HepG2 (cell line): ENCODE measurements around the gene COASY. TPM values are rescaled to one million over a fixed set of nuclear protein-coding genes. Genes with fewer than 3 reads are reported as not detected.

Source experiments
- ARNT2 ChIP-seq: sonication (generic); formaldehyde crosslinking; IDR thresholded peaks from 2 replicates; pipeline ENCODE4 v1.8.0; 2022; ENCODE audit warnings: mild to moderate bottlenecking, low read depth, missing genetic modification reagents, moderate library complexity
- ATAD3A ChIP-seq: sonication (generic); formaldehyde crosslinking; IDR thresholded peaks from 2 replicates; pipeline ENCODE4 v1.4.0; 2020; ENCODE audit warnings: missing genetic modification reagents
- CHD4 ChIP-seq: fragments of 200-600 bp; sonication (generic); IDR thresholded peaks from 2 replicates; pipeline ENCODE4 v1.7.0; 2017; ENCODE audit warnings: mild to moderate bottlenecking, low read length, borderline replicate concordance
- GFI1 ChIP-seq: sonication (generic); formaldehyde crosslinking; IDR thresholded peaks from 2 replicates; pipeline ENCODE4 v1.5.0; 2020; ENCODE audit warnings: missing genetic modification reagents, mild to moderate bottlenecking, borderline replicate concordance
- KIAA2018 ChIP-seq: sonication (generic); formaldehyde crosslinking; IDR thresholded peaks from 2 replicates; pipeline ENCODE4 v1.5.0; 2020; ENCODE audit warnings: mild to moderate bottlenecking, missing genetic modification reagents, borderline replicate concordance
- NPAS2 ChIP-seq: sonication (generic); formaldehyde crosslinking; IDR thresholded peaks from 2 replicates; pipeline ENCODE4 v1.8.0; 2022; ENCODE audit warnings: mild to moderate bottlenecking, missing genetic modification reagents, borderline replicate concordance
- REST ChIP-seq, 2 experiments: IDR thresholded peaks; 2 replicates each; pipeline ENCODE4 v1.6.1; 2011 to 2012; ENCODE audit warnings: low read length in 2 of 2, borderline replicate concordance in 1 of 2, low read depth in 1 of 2, mild to moderate bottlenecking in 1 of 2, moderate library complexity in 1 of 2
- RFXANK ChIP-seq: IDR thresholded peaks from 2 replicates; pipeline ENCODE4 v1.6.1; 2016
- SRY ChIP-seq: sonication (generic); formaldehyde crosslinking; IDR thresholded peaks from 2 replicates; pipeline ENCODE4 v1.8.0; 2022; ENCODE audit warnings: mild to moderate bottlenecking, missing genetic modification reagents
- ZFP1 ChIP-seq: IDR thresholded peaks from 2 replicates; pipeline ENCODE4 v1.6.1; 2016
- ZFP36L1 ChIP-seq: sonication (generic); formaldehyde crosslinking; IDR thresholded peaks from 2 replicates; pipeline ENCODE4 v1.8.0; 2022; ENCODE audit warnings: mild to moderate bottlenecking, missing genetic modification reagents, moderate library complexity
- ZHX1 ChIP-seq: sonication (generic); formaldehyde crosslinking; IDR thresholded peaks from 2 replicates; pipeline ENCODE4 v1.8.1; 2022; ENCODE audit warnings: low read depth, mild to moderate bottlenecking, missing genetic modification reagents
- ZMAT3 ChIP-seq: sonication (generic); formaldehyde crosslinking; conservative IDR thresholded peaks from 2 replicates; pipeline ENCODE4 v1.7.0; 2021; ENCODE audit warnings: missing genetic modification reagents
- ZNF121 ChIP-seq: sonication (generic); formaldehyde crosslinking; IDR thresholded peaks from 2 replicates; pipeline ENCODE4 v1.5.0; 2020; ENCODE audit warnings: mild to moderate bottlenecking, missing genetic modification reagents
- polyA plus RNA-seq, 8 experiments: library from polyadenylated mRNA; depleted of rRNA in 3 of 8; stranded (reverse) in 7 of 8; unstranded in 1 of 8; fragments of >200 nt; fragmentation: Illumina TruSeq in 4 of 8; extraction: Trizol in 4 of 8; gene quantifications; 2 replicates each; pipeline versions ENCODE4 v1.2.1 to v1.2.3, GENCODE V29; 2011 to 2016; ENCODE audit warnings: low read depth in 4 of 8, missing spikeins in 1 of 8, mixed read lengths in 1 of 8; ENCODE audit not compliant: insufficient read depth in 1 of 8
- total RNA-seq, 5 experiments: library from RNA; depleted of rRNA; stranded (reverse); fragments of >200 nt; fragmentation: Illumina TruSeq; extraction: Trizol; gene quantifications; 2 replicates each; pipeline ENCODE4 v1.2.3, GENCODE V29; 2016; ENCODE audit warnings: low read depth in 1 of 5

Gene COASY
- total and polyA plus RNA-seq, 2 of the 13 experiments (the other 11 are each of a cell fraction or from before 2014, with no cell fraction given), result 90.7 to 125 TPM

- no peak for TF ChIP-seq KIAA2018 (CRISPR knock-in tag)
- no peak for TF ChIP-seq CHD4
- 0 out of 2 replicates have a peak, but pooled peaks have one; percentile 60 for TF ChIP-seq ATAD3A
- TF ChIP-seq NPAS2 (CRISPR knock-in tag), result no peak
- TF ChIP-seq ZFP1 (CRISPR knock-in tag), result peak; percentile 40; the same call in 1 of the 2 replicates
- no peak; the same call in 1 of the 2 replicates for TF ChIP-seq ZHX1 (CRISPR knock-in tag)
- TF ChIP-seq ARNT2 (CRISPR knock-in tag), result 0 out of 2 replicates have a peak, but pooled peaks have one; percentile 31
- peak; percentile 85; the same call in 1 of the 2 replicates for TF ChIP-seq ZFP36L1 (CRISPR knock-in tag)
- TF ChIP-seq GFI1 (CRISPR knock-in tag), result peak; percentile 65; the same call in 1 of the 2 replicates
- TF ChIP-seq REST (IDR thresholded peaks at IDR 0.05; ENCODE audit: borderline replicate concordance in 1 of 2, low read depth in 1 of 2, low read length in 2 of 2), result peak in 1 of 2 experiments; percentile 37; a peak in 1 of 4 replicates
- TF ChIP-seq RFXANK, result peak; percentile 80; the same call in 1 of the 2 replicates
- TF ChIP-seq SRY (CRISPR knock-in tag), result peak; percentile 93
- TF ChIP-seq ZMAT3, result no peak; the same call in 1 of the 2 replicates
- TF ChIP-seq ZNF121 (CRISPR knock-in tag), result no peak
Observed at GRCh38 chr17:42577532-42578281, 15.8 kb downstream of the COASY start, which contains the start of gene PSMC3IP (continued).
